GM21515 (cell line): ENCODE measurements around the gene ZNF488.

Experiments
- ATAC-seq: cut with Tn5 transposase; IDR thresholded peaks from one replicate; pipeline ENCODE4 v1.9.1; 2021; ENCODE audit not compliant: unreplicated experiment

The ZNF488 gene

DNA sequence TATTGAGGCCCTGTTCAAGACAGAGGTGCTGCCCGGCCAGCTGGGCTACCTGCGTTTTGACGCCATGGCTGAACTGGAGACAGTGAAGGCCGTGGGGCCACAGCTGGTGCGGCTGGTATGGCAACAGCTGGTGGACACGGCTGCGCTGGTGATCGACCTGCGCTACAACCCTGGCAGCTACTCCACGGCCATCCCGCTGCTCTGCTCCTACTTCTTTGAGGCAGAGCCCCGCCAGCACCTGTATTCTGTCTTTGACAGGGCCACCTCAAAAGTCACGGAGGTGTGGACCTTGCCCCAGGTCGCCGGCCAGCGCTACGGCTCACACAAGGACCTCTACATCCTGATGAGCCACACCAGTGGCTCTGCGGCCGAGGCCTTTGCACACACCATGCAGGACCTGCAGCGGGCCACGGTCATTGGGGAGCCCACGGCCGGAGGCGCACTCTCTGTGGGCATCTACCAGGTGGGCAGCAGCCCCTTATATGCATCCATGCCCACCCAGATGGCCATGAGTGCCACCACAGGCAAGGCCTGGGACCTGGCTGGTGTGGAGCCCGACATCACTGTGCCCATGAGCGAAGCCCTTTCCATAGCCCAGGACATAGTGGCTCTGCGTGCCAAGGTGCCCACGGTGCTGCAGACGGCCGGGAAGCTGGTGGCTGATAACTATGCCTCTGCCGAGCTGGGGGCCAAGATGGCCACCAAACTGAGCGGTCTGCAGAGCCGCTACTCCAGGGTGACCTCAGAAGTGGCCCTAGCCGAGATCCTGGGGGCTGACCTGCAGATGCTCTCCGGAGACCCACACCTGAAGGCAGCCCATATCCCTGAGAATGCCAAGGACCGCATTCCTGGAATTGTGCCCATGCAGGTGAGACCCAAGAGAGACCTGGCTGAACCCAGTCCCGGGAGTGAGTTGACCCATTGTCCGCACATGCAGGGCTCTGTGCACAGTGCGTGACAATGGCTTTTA lies 33.1 kb downstream of the ZNF488 start:
- no peak for ATAC-seq

DNA sequence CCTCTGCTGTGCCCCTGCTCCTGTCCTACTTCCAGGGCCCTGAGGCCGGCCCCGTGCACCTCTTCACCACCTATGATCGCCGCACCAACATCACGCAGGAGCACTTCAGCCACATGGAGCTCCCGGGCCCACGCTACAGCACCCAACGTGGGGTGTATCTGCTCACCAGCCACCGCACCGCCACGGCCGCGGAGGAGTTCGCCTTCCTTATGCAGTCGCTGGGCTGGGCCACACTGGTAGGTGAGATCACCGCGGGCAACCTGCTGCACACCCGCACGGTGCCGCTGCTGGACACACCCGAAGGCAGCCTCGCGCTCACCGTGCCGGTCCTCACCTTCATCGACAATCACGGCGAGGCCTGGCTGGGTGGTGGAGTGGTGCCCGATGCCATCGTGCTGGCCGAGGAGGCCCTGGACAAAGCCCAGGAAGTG lies 34.1 kb downstream of the ZNF488 start:
- ATAC-seq, result no peak

DNA sequence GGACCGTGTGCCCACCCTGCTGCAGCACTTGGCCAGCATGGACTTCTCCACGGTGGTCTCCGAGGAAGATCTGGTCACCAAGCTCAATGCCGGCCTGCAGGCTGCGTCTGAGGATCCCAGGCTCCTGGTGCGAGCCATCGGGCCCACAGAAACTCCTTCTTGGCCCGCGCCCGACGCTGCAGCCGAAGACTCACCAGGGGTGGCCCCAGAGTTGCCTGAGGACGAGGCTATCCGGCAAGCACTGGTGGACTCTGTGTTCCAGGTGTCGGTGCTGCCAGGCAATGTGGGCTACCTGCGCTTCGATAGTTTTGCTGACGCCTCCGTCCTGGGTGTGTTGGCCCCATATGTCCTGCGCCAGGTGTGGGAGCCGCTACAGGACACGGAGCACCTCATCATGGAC lies 34.6 kb downstream of the ZNF488 start:
- no peak for ATAC-seq

DNA sequence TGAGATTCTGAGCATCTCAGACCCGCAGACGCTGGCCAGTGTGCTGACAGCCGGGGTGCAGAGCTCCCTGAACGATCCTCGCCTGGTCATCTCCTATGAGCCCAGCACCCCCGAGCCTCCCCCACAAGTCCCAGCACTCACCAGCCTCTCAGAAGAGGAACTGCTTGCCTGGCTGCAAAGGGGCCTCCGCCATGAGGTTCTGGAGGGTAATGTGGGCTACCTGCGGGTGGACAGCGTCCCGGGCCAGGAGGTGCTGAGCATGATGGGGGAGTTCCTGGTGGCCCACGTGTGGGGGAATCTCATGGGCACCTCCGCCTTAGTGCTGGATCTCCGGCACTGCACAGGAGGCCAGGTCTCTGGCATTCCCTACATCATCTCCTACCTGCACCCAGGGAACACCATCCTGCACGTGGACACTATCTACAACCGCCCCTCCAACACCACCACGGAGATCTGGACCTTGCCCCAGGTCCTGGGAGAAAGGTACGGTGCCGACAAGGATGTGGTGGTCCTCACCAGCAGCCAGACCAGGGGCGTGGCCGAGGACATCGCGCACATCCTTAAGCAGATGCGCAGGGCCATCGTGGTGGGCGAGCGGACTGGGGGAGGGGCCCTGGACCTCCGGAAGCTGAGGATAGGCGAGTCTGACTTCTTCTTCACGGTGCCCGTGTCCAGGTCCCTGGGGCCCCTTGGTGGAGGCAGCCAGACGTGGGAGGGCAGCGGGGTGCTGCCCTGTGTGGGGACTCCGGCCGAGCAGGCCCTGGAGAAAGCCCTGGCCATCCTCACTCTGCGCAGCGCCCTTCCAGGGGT lies 35.2 kb downstream of the ZNF488 start:
- ATAC-seq, result no peak

DNA sequence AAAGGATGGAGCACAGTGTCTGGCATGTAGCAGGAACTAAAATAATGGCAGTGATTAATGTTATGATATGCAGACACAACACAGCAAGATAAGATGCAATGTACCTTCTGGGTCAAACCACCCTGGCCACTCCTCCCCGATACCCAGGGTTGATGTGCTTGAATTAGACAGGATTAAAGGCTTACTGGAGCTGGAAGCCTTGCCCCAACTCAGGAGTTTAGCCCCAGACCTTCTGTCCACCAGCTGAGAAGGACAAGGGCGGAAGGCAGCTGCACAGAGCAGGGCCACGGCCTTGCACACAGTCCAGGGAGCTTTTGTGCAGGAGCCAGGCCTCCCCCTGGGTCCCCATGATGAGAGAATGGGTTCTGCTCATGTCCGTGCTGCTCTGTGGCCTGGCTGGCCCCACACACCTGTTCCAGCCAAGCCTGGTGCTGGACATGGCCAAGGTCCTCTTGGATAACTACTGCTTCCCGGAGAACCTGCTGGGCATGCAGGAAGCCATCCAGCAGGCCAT lies 35.9 kb downstream of the ZNF488 start, which contains the start of gene RBP3:
TSS of gene RBP3 (plus strand) at position 226 of the 514 bp plus-strand sequence. CDS start at position 348, 122 bp downstream.
- no peak for ATAC-seq

DNA sequence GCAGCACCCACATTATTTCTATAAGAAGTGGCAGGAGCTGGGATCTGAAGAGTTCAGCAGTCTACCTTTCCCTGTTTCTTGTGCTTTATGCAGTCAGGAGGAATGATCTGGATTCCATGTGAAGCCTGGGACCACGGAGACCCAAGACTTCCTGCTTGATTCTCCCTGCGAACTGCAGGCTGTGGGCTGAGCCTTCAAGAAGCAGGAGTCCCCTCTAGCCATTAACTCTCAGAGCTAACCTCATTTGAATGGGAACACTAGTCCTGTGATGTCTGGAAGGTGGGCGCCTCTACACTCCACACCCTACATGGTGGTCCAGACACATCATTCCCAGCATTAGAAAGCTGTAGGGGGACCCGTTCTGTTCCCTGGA lies 36.8 kb downstream of the ZNF488 start:
- ATAC-seq, result no peak

DNA sequence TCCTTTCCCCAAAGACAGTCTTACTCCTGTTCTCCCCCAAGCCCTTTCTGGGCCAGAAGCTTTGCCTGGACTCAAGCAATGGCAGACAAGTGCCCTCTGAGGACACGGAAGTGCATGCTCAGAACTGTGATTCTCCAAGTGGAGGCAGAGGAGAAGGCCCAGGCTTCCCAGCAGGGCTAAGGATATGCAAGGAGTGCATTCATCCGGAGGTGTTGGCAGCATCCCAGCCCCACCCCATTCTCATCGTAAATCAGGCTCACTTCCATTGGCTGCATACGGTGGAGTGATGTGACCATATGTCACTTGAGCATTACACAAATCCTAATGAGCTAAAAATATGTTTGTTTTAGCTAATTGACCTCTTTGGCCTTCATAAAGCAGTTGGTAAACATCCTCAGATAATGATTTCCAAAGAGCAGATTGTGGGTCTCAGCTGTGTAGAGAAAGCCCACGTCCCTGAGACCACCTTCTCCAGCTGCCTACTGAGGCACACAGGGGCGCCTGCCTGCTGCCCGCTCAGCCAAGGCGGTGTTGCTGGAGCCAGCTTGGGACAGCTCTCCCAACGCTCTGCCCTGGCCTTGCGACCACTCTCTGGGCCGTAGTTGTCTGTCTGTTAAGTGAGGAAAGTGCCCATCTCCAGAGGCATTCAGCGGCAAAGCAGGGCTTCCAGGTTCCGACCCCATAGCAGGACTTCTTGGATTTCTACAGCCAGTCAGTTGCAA lies 37.4 kb downstream of the ZNF488 start:
- no peak for ATAC-seq

DNA sequence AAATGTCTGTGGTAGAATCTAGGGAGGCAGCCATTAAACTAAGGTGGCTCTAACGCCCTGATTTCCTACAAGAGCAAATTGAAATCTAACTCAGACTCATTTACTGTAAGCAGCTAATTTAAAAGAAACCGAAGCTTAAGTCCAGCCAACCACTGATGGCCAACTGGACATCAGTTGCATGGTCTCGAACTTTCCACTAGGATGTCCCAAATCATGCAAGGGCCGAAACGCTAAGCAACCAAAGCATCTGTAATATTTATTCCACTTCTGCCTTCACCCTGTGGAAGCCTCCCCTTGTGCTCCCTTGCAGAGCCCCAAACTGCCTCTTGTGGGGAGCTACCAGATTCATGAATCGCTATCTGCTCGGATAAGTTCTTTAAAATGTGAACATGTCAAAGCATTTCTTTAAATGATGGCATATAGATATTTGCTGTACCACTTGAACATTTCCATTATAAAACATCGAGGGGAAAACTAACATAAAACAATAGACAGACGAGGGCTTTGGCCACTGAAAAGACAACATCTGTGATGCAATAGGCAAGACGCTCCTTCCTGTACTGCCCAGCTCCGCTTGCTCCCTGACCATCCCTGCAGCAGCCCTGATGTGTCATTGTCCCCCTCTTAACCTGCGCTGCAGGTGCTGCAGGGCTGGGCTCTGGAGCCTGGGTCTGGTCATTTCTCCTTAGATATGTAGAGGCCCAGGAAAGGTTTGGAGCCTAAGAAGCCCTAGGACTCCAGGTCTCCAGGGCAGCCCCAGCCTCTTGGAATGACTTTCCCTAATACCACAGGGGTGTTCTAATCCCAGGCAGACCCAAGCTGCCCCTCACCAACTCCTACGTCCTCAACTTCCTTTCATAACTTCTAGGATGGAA lies 38.9 kb downstream of the ZNF488 start:
- no peak for ATAC-seq

DNA sequence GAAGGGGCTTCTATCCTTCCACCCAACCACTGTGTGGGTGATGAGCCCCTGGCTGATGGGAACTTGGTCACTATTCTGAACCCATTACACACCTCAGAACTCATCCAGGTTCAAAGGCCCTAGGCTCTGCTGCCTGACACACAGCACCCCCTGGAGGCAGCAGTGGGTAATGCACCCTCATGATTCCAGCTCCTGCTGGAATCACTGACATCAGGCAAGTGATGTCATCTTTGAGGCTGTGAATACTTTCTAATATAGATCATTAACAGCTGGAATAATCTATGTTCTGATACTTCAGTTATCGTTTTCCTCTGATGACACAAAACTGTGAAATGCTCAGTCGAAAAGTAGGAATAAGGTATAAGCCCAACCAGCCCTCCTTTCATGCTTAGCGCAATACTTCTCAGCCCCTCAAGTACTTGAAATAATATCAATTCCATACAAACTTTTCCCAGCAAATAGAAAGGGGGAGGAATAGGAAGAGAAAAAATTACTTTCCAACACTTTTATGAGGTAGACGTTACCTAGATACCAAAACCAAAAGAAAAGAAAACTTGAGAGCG lies 43.4 kb downstream of the ZNF488 start:
- ATAC-seq, result no peak

DNA sequence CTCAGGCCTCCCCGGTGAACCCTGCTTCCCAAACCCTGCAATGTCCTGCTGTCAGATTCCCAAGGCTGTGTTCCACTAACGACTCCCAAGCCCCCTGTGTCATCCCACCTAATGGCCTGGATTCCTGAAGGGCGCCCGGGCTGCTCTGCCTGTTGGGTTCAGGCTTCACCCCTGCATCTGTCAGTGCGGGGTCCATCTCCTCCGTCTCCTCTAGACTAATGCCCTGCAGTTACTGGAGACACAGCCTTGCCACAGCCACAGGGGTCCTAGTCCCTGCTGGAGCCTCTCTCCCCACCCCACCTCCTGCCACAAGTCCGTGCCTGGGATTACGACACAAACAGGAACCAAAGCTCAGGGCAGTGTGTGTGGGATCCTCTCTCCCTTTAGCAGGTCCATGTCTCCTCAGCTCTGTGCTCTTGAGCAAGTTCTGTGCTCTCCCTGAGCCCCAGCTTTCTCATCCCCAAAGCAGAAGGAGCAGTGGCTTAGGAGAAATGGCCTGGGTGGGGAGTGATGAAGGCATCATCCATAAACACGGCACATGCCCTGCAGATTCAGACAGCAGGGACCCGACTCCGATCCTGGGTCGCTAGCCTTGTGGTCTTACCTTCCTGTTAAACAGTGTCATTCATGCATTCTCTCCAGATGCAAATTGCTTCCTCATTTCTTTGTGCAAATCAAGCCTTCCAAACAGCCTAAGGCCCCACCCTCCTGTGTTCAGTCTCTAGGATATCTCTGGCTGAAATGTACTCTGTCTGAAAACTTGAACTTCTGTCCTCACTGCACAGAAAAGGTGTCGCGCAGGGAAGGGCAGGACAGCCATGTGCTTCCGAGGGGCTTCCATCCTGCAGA lies 44.1 kb downstream of the ZNF488 start:
- no peak for ATAC-seq

DNA sequence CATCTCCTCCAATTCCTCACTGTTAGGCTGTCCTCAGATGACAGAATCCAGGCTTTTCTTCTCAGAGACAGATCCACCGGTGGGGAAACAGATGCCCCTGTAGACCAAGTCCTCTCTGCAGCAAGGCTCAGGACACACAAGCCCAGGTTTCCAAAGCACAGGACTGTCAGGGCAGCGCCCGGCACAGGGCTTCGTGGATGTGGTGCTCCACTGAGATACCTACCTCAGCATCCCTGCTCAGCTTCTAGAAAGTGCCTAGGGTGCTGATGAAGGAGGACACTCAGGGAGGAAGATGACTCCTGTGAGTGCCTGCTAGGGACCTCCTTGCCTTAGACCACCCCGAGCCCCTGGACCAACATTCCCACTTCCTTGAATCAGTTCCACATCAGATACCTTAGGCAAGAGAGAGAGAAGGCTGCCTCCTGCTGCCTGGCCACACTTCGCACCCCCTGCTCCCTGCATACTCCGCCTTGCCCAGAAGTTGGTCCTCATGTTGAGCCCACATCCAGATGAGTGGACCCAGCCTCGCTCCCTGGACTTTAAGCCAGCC lies 44.8 kb downstream of the ZNF488 start:
- ATAC-seq, result no peak

DNA sequence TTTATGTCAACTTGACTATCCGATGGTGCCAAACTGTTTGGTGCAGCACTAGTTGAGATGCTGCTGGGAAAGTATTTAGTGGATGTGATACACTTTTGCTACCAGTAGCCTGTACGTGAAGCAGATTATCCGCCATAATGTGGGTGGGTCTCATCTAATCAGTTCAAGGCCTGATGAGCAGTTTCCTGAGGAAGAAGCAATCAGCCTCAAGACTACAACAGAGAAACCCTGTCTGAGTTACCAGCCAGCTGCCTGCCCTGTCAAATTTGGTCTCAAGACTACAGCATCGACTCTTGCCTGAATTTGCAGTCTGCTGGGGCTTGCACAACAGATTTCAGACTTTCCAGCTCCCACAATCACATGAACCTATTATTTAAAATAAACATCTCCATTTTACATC lies 46.8 kb downstream of the ZNF488 start:
- no peak for ATAC-seq

DNA sequence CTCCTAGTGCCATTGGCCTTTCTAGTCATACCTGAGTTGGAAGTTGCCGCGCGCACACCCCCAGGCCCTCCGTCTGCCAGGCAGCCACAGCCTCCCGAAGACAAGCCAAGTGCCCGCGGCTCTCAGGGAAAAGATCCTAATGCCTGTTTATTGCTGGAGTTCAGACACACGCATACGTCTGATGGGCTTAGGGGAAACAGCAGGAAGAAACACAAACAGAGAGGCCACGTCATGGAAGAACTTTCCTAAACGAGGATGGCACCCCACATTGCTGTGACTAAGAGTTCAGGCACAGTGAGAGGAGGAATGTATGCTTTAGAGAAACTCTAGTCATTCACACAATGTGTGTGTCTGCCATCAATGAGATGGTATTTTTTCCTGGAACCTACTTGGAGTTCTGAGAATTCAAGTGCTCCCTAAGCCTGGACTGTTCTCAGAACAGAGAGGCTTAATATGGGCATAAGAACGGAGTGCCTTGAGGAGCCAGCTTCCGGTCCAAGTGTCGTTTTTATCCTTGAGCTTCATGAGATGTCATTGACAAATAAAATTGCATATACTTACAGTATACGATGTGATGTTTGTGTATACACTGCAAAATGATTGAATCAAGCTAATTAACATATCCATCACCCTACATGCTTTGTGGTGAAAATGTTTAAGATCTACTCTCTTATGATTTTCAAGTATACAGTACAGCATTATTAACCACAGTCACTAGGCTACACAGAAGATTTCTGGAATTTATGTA lies 47.5 kb downstream of the ZNF488 start:
- no peak for ATAC-seq

DNA sequence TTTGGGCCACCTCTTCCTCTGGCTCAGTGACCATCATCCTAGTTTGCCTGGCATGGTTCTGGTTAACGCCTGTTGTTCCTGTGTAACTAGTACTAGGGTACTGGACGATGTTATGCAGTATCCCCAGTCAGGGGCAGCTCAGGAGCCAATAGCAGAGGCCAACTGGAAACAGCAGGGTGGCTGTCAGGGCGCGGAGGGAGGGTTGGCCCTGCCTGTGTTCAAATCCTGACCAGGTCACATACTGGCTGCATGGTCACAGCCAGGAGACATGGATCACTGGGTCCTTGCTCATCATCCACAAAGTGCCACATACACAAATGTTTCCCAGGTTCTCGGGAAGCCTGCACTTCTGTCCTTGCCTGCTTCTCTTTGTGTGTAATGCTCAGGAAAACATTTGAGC lies 48.2 kb downstream of the ZNF488 start:
- ATAC-seq, result no peak

DNA sequence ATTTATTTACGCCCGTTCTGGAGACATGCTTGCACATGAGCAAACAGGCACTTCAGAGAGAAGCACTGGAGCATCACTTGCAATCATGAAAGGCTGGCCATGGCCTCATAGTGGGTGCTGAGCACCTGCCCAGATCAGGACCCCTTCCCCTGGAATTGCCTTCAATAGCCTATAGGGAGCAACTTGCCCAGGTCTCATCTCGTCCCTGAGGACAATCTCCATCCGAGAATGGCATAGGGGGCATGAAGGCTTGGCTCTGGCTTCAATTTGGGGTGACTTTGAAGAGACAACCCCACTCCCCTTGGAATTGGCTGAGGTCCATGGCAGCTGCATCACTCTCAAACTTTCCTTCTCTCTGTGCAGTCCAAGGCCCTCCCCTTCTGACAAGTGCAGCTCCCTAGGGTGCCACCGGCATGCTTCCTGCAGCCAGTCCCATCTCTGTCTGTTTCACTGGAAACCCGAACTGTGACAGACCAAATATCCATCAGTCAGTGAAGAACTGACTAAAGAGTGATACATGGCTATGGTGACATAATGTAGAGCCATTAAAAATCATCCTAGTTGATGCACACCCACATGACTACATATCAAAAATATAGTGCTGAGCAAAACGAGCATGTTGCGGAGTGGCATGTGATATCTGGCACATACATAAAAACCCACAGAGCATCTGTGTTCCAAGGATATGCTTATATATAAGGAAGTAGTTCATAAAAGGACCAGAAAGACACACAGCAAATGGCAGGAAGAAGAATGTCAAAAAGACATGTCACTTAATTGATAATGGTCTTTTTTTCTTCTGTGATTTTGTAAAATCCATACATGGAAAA lies 49.4 kb downstream of the ZNF488 start:
- ATAC-seq, result no peak

DNA sequence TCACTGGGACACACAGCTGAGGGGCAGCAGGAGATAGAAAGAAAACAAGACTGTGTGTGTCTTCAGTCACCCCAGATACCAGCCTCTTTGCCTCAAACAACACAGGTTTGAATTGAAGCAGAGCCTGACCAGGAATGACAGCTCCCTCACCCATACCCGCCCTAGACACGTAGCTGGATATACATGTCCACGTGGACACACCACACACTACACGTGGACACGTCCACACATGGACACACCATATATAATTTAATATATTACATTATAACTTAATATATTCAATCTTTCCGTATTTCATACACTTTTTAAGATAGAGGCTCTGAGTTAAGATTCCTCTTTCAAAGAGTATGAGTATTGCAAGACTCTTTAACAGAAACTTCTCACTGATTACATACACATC lies 50.6 kb downstream of the ZNF488 start:
- no peak for ATAC-seq

DNA sequence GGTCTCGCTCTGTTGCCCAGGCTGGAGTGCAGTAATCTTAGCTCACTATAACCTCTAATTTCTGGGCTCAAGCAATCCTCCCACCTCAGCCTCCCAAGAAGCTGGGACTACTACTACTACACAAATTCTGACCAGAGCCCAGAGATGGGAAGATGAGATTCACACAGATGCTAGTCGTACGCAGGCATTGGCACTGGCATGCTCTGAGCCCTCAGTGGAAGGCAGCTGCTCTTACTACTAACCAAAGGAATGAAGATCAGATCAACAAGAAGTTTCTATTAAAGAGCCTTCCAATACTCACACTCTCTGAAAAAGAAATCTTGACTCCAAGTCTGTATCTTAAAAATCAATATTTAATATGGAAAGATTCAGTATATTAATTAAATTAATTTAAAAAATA lies 51.1 kb downstream of the ZNF488 start:
- no peak for ATAC-seq
